DND-41 (cell line): ENCODE data around the gene NANOS2.

Experiments used
- ATAC-seq: fragments of 200-7000 bp; cut with Tn5 transposase; 3 replicates; pipeline ENCODE4 v1.9.1; 2021; ENCODE audit warnings: low read depth; ENCODE audit not compliant: insufficient read depth
- DNase-seq: peaks from one replicate; pipeline ENCODE4 v3.0.0-alpha.2; 2020
- H2AFZ ChIP-seq: 2 replicates; pipeline ENCODE4 v1.6.0; 2012; ENCODE audit warnings: low read depth, low read length
- H3K27ac ChIP-seq: 2 replicates; pipeline ENCODE4 v1.5.1; 2012; ENCODE audit warnings: low read length, inconsistent platforms
- H3K27me3 ChIP-seq: fragments of 200-600 bp; sonication (generic); 2 replicates; pipeline ENCODE4 v1.6.0; 2012; ENCODE audit warnings: low read length, mild to moderate bottlenecking, inconsistent platforms; ENCODE audit not compliant: insufficient read depth, poor library complexity
- H3K36me3 ChIP-seq: 2 replicates; pipeline ENCODE4 v1.5.1; 2012; ENCODE audit warnings: low read length, inconsistent platforms; ENCODE audit not compliant: insufficient read depth
- H3K4me1 ChIP-seq: 2 replicates; pipeline ENCODE4 v1.5.1; 2012; ENCODE audit warnings: mild to moderate bottlenecking, low read length; ENCODE audit not compliant: insufficient read depth
- H3K4me2 ChIP-seq: 2 replicates; pipeline ENCODE4 v1.6.0; 2012; ENCODE audit warnings: mild to moderate bottlenecking, moderate library complexity, low read length, inconsistent platforms; ENCODE audit not compliant: insufficient read depth
- H3K4me3 ChIP-seq, 2 experiments: fragments of 200-600 bp in 1 of 2; shearing (Covaris generic) in 1 of 2; 2 replicates each; pipeline ENCODE4 v1.5.1; 2012 to 2016; ENCODE audit warnings: inconsistent platforms in 2 of 2, low read length in 2 of 2, mild to moderate bottlenecking in 2 of 2, low read depth in 1 of 2, moderate library complexity in 1 of 2
- H3K79me2 ChIP-seq: 2 replicates; pipeline ENCODE4 v1.6.0; 2012; ENCODE audit warnings: low read length, inconsistent platforms; ENCODE audit not compliant: insufficient read depth
- H3K9ac ChIP-seq: 2 replicates; pipeline ENCODE4 v1.6.0; 2012; ENCODE audit warnings: low read depth, mild to moderate bottlenecking, inconsistent platforms, low read length, moderate library complexity
- H3K9me3 ChIP-seq: 2 replicates; pipeline ENCODE4 v1.5.1; 2012; ENCODE audit warnings: low read length, moderate library complexity, mild to moderate bottlenecking, inconsistent platforms; ENCODE audit not compliant: insufficient read depth, severe bottlenecking
- H4K20me1 ChIP-seq: 2 replicates; pipeline ENCODE4 v1.6.0; 2012; ENCODE audit warnings: low read length; ENCODE audit not compliant: insufficient read depth
- EZH2 ChIP-seq: IDR thresholded peaks from 3 replicates; pipeline ENCODE4 v1.6.1; 2012; ENCODE audit warnings: borderline replicate concordance, low read depth, mild to moderate bottlenecking, moderate library complexity, low read length, inconsistent platforms; ENCODE audit not compliant: severe bottlenecking
- TF ChIP-seq, protein P1 (sequence below): IDR thresholded peaks from 2 replicates; pipeline ENCODE4 v1.5.1; 2012; ENCODE audit warnings: borderline replicate concordance, low read length, moderate library complexity, mild to moderate bottlenecking; ENCODE audit not compliant: poor library complexity, severe bottlenecking; ENCODE audit errors: extremely low read depth

NANOS2 gene

DNA sequence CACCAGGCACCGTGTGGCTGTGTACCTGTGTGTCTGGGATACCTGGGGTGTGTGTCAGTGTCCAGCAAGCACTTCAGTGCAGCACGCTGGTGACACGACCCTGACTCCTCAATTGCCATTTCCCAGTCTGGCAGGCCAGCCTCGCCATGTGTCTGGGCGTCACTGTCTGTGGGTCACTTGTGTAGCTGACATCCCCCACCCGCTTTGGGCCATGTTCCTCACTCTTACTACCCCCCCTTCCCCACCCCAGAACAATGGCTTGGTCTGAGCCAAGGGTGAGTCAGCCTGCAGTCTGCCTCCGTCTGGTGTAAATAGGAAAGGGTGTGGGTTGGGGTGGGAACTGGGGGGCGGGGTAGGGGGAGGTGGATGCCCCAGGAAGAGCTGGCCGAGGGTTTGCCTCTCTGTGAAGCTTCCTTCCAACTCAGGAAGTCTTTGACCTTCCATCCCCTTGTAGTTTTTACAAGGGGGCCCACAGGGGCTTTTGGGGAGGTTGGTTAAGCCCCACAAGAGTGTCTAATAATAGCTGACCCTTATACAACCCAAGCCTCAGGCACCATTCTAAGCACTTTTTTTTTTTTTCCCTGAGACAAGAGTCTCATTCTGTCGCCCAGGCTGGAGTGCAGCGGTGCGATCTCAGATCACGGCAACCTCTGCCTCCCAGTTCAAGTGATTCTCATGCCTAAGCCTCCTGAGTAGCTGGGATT is 41.5 kb upstream of the NANOS2 start:
- TF ChIP-seq, protein P1, sequence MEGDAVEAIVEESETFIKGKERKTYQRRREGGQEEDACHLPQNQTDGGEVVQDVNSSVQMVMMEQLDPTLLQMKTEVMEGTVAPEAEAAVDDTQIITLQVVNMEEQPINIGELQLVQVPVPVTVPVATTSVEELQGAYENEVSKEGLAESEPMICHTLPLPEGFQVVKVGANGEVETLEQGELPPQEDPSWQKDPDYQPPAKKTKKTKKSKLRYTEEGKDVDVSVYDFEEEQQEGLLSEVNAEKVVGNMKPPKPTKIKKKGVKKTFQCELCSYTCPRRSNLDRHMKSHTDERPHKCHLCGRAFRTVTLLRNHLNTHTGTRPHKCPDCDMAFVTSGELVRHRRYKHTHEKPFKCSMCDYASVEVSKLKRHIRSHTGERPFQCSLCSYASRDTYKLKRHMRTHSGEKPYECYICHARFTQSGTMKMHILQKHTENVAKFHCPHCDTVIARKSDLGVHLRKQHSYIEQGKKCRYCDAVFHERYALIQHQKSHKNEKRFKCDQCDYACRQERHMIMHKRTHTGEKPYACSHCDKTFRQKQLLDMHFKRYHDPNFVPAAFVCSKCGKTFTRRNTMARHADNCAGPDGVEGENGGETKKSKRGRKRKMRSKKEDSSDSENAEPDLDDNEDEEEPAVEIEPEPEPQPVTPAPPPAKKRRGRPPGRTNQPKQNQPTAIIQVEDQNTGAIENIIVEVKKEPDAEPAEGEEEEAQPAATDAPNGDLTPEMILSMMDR: no peak
- no peak for TF ChIP-seq EZH2

DNA sequence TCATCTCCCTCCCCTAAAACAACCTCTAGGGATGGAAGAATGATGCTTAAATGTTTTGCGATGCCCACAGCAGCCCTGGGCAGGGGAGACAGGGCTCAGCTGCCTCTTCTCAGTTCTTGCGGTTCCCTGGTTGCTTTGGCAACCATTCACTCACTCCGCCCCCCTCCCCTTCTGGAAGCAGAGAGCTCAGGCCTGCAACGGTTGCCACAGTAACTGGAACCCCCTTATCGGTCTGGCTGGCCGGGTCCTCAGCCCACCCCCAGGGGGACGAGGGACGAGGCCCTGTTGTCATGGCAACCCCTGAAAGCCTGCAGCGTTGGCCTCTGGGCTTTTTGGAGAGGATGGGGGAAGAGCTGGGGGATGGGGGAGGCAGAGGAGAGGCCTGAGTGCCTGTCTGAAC is 39.6 kb upstream of the NANOS2 start:
- no peak for ATAC-seq
- Histone ChIP-seq H3K27me3 (no peaks in the 10 kb centered on the region), H2AFZ (no peak overlapping the region), H3K4me1 (peaks cover 5% of the 10 kb centered on the region), H3K27ac (no peak overlapping the region), H3K4me3 (no peak overlapping the region), H3K9ac (no peak overlapping the region), H3K9me3 (no peaks in the 10 kb centered on the region), H3K79me2 (no peaks in the 10 kb centered on the region), H4K20me1 (no peaks in the 10 kb centered on the region), H3K36me3 (no peaks in the 10 kb centered on the region), H3K4me2 (no peak overlapping the region)
- TF ChIP-seq, protein P1: no peak
- no peak for TF ChIP-seq EZH2
- DNase-seq: no peak

More for the DNA sequence above, 41.5 kb upstream of the NANOS2 start:
- DNase-seq (no peak), ATAC-seq (no peak)
- H3K4me1 ChIP-seq: peaks cover 5% of the 10 kb centered on the region
- H3K27ac ChIP-seq: no peak overlapping the region
- no peak overlapping the region for H3K4me2 ChIP-seq
- H3K79me2 ChIP-seq: no peaks in the 10 kb centered on the region
- H3K36me3 ChIP-seq: no peaks in the 10 kb centered on the region
- no peak overlapping the region for H2AFZ ChIP-seq
- no peak overlapping the region for H3K4me3 ChIP-seq
- H3K27me3 ChIP-seq: no peaks in the 10 kb centered on the region
- no peak overlapping the region for H3K9ac ChIP-seq
- H3K9me3 ChIP-seq: no peaks in the 10 kb centered on the region
- H4K20me1 ChIP-seq: no peaks in the 10 kb centered on the region

DNA sequence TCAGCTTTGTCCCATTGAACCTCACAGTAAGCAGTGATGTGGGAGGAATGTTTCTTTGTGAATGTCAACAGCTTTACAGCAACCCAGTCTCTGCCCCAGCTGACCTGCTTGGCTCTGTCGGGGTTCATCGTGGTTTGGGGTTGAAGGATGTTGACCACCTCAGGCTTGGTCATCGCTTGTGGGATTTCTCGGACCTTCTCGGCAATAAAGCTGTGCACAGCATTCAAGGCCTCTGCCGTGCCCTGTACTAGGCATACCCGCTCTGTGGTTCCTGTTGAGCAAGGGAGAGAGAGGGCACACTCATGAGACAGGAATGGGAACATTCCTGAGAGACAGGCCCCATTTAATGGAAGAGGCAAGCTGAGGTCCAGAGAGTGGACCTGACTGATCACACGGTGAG is 39.1 kb upstream of the NANOS2 start:
- DNase-seq: no peak
- no peaks in the 10 kb centered on the region for H3K79me2 ChIP-seq
- H3K9me3 ChIP-seq: no peaks in the 10 kb centered on the region
- no peak overlapping the region for H3K4me3 ChIP-seq
- ATAC-seq: no peak
- no peaks in the 10 kb centered on the region for H3K36me3 ChIP-seq
- no peaks in the 10 kb centered on the region for H4K20me1 ChIP-seq
- H3K9ac ChIP-seq: no peak overlapping the region
- H2AFZ ChIP-seq: peak overlapping the region; percentile 24; the same call in 1 of the 2 replicates
- TF ChIP-seq, protein P1: no peak
- no peak for TF ChIP-seq EZH2
- no peak overlapping the region for H3K4me2 ChIP-seq
- no peaks in the 10 kb centered on the region for H3K27me3 ChIP-seq
- no peak overlapping the region for H3K27ac ChIP-seq
- peaks cover 5% of the 10 kb centered on the region for H3K4me1 ChIP-seq
